ENCODE results near the gene SYNPO2.
"Not testable (repeated sequence)": the region's sequence is repeated elsewhere in the genome, so short reads cannot be mapped to it uniquely, and the experiment has no call there.

SYNPO2 gene

DNA sequence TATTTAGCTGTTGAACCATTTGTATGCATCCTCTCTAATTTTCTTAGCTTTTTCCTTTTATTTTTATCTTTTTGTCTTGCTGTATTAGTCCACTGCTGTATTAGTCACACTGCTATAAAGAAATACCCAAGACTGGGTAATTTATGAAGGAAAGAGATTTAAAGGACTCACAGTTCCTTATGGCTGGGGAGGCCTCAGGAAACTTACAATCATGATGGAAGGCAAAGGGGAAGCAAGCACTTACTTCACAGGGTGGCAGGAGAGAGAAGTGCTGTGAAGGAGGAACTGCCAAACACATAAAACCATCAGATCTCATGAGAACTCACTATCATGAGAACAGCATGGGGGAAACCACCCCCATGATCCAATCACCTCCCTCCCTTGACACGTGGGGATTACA, 114.3 kb downstream of the SYNPO2 start:
- DNase-seq = not testable (repeated sequence)

GRCh38 chr4:119005928-119006460, 117.3 kb downstream of the SYNPO2 start:
- DNase-seq = no peak

DNA sequence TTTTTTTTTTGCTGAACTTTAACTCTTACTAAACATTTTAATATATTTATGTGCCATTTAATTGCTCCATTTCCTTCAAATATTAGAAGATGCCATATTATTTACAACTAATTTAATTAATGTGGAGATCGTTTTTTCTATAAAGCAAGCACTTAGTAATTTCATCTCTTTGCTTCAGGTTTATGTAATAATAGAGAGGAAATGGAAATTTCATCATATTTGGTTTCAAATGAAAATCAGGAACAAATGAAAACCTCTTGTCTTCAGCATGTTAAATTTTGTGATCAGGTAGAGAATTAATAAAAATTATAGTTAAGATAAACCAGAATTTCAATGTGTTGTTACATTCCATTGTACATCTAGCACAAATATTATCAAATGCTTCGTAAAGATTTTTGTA, 120.1 kb downstream of the SYNPO2 start:
- no peak for DNase-seq

DNA sequence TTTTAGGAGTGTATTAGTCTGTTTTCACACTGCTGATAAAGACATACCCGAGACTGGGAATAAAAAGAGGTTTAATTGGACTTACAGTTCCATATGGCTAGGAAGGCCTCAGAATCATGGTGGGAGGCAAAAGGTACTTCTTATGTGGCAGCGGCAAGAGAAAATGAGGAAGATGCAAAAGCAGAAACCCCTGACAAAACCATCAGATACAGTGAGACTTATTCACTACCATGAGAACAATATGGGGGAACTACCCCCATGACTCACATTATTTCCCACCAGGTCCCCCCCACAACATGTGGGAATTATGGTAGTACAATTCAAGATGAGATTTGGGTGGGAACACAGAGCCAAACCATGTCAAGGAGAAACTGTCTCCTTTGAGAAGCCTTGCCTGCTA, 121.6 kb downstream of the SYNPO2 start:
- not testable (repeated sequence) for DNase-seq

- DNase-seq = no peak
Measured at GRCh38 chr4:119010909-119011606, 122.4 kb downstream of the SYNPO2 start.

- DNase-seq = no peak
Measured at GRCh38 chr4:119011607-119011988, 122.9 kb downstream of the SYNPO2 start.

DNA sequence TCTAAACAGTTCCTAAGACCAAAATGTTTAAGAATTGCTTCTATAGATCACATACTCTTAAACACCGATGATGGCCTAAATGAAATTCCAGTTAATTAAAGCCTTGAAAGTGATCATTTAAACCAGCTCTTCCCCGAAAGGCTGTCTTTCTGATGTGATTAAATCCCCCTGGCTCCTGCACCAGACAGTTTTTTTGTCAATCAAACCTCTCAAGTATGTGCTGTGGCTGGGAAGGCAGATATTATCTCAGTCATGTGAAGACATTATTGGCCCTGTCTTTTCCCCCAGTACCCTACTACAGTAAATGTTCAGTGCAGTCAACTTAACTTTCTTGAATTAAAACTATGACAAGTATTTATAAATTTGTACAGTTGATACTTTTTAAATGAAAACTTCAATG, 126.0 kb downstream of the SYNPO2 start:
- peak; percentile 56 for DNase-seq

- DNase-seq = no peak
Measured at GRCh38 chr4:119016636-119017035, 128.0 kb downstream of the SYNPO2 start.

DNA sequence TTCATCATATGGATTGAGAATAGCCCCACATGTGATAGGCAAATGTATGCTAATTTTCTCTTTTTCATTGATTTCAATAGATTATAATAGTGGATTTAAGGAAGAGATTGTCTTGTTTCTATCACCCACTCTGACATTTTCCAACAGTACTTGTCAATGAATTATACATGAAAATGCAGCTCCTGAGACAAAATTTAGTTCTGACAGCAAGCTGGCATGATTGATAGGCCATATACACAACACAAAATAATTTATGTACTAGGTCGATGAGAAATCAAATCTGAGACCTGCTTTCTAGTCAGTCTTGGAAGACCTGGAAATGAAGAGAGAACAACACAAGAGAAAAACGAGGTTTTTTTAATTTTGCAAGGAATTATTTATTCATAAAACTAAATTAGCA, 129.0 kb downstream of the SYNPO2 start:
- DNase-seq = no peak

DNA sequence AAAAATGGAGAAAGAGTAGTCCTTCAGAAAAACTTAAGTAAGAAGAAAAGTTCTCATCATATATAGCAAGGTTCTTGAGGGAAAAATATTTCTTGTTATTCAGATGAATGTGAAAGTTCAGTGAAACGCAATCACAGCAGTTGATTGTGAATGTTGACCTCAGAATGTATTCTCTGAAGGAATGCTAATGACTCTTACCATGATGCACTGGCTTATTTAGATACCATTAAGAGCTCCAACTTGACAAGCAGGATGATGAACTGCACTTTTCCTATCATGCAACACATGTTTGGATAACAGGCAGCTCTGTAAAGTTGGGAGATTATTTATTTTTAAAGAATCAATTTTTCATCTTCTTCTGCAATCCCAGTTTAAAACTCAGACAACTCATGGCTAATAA, 131.5 kb downstream of the SYNPO2 start:
- no peak for DNase-seq

- DNase-seq = not testable (repeated sequence)
Measured at GRCh38 chr4:119022520-119022919, 133.9 kb downstream of the SYNPO2 start.

DNA sequence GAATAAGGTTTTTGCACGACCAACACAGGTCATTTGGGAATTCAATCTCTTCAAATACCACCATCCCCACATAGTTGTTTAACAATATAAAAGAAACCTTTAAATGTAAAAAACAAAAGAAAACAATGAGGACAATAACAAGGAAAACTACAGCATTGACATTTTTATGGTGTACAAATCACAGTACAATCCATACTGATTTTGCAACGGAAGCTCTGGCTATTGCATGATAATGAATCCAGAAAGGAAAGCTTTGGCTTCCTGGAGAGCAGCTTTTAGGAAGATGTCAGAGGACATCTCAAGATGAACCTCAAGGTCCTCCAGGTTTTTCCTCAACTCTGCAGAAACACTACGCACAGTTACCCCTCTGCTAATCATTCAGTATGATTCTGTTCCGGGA, 135.4 kb downstream of the SYNPO2 start:
- no peak for DNase-seq

DNA sequence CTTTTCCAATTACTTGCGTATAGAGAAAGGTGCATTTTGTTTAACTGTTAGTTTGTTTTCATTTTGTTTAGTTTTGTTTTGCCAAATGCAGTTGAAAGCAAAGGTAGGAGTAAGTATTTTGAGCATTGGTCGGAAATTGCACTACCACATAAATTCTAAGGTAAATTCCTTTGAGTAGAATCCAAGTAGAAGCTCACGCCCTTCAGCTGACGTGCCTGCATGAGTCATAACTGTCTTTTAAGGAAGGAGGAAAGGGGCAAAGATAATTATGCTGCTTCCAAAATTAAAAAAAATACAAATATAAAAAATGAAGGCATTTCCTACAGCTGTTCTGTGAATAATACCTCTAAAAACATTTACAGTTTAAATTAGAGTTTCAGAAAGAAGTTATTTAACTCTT, 136.8 kb downstream of the SYNPO2 start:
- no peak for DNase-seq

DNA sequence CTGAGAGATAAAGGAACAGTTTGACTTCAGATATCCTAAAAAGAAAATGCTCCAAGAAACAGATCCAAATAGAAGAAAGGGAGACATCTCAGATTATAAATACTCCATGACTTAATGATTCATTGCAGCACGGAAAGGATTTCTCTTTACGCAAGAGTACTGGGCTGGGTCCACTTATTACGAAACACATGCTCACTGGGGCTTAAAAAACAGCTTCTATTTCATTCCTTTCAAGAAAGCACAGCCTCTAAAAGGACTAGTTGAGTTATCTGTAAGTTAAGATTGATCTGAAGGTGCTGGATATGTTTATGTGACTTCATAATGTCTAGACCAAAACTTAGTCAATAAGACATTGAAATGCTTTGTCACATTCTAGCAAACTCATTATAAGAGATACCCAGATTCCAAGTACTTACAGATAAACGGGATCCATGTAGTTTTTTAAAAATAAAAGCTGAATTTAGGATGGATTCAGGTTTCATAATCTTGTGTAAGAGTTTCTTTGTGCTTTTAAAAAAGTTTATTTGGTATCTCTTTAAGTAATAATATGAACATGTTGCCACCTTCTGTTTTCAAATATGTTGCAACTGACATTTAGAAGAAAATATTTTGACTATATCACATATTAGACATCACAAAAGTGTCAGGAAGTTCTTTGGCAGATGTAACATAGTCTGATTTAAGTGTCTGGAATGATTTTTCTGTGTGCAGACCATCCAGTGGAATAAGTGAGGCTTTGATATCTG, 137.4 kb downstream of the SYNPO2 start:
- DNase-seq = no peak

DNA sequence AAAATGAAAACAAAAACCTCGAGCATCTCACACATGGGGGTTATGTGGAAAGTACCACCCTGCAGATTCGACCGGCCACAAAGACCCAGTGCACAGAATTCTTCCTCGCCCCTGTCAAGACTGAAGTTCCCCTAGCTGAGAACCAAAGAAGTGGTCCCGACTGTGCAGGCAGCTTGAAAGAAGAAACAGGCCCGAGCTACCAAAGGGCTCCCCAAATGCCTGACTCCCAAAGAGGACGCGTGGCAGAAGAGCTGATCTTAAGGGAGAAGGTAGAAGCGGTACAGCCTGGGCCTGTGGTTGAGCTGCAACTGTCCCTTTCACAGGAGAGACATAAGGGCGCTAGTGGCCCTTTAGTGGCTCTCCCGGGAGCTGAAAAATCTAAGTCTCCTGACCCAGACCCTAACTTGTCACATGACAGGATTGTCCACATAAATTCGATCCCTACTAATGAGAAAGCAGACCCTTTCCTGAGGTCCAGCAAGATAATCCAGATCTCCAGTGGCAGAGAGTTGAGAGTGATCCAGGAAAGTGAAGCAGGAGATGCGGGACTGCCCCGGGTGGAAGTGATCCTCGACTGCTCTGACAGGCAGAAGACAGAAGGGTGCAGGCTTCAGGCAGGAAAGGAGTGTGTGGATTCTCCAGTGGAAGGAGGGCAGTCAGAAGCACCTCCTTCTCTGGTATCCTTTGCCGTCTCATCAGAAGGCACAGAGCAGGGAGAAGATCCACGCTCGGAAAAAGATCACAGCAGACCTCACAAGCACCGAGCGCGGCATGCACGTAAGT, 138.2 kb downstream of the SYNPO2 start:
- DNase-seq = no peak

GRCh38 chr4:119027811-119028210, 139.2 kb downstream of the SYNPO2 start:
- DNase-seq = no peak

GRCh38 chr4:119028296-119028695, 139.6 kb downstream of the SYNPO2 start:
- DNase-seq = no peak

DNA sequence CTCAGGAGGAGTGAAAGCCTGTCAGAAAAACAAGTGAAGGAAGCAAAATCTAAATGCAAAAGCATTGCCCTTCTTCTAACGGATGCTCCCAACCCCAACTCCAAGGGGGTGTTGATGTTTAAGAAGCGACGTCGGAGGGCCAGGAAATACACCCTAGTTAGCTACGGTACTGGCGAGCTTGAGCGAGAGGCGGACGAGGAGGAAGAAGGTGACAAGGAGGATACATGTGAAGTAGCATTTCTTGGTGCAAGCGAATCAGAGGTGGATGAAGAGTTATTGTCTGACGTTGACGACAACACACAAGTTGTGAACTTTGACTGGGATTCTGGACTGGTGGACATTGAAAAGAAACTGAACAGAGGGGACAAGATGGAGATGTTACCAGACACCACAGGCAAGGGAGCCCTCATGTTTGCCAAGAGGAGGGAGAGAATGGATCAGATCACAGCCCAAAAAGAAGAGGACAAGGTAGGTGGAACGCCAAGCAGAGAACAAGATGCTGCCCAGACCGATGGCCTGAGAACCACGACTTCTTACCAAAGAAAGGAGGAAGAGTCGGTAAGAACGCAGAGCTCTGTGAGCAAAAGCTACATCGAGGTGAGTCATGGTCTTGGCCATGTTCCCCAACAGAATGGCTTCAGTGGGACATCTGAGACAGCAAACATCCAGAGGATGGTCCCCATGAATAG, 141.3 kb downstream of the SYNPO2 start:
- no peak for DNase-seq

DNA sequence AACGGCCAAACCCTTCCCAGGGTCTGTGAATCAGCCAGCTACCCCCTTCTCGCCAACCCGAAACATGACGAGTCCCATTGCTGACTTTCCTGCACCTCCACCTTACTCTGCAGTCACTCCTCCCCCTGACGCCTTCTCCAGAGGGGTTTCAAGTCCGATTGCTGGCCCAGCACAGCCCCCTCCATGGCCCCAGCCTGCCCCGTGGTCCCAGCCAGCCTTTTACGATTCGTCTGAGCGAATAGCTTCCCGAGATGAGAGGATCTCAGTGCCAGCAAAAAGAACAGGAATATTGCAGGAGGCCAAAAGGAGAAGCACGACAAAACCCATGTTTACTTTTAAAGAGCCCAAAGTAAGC, 141.9 kb downstream of the SYNPO2 start:
- DNase-seq = no peak

DNA sequence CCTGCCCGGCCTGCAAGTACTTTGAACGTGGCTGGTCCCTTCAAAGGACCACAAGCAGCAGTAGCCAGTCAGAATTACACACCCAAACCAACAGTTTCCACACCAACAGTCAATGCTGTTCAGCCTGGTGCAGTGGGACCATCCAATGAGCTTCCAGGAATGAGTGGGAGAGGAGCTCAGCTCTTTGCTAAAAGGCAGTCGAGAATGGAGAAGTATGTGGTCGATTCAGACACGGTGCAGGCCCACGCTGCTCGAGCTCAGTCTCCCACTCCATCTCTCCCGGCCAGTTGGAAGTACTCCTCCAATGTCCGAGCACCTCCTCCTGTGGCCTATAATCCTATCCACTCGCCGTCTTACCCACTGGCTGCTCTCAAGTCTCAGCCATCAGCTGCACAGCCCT, 142.6 kb downstream of the SYNPO2 start:
- DNase-seq = no peak

- DNase-seq = no peak
Measured at GRCh38 chr4:119032921-119033685, 144.4 kb downstream of the SYNPO2 start.
